ENCODE data around the gene ZP3.

DNA sequence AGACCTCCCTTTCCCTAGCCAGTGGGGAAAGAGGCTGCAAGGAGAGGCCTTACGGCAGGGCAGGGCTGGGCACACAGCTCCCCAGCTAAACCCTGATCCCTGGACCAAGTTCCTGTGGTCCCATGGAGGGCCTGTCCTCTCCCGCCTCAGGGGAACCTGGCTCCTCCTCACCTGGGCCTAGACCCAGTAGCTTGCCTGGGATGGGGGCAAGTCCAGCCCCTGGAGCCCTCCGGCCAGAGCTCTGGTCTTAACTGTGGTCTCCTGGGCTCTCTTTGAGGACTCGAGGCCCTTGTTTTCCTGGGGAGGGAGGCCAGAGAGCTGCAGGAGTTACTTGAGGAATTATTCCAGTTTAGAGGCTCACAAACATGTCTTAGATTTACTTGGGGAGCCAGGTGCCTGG, 1.5 kb downstream of the ZP3 start:
- TF ChIP-seq CTCF (IDR thresholded peaks at IDR 0.05) (no peak), POLR2A (IDR thresholded peaks at IDR 0.05) (no peak)
